IMR-90 (cell line): ENCODE data around the gene RTBDN. TPM values are rescaled to one million over a fixed set of nuclear protein-coding genes. Genes with fewer than 3 reads are reported as not detected.
A peak's percentile ranks its signal among the peaks of the same experiment; 100 is the strongest.

ENCODE experiments used
- ATAC-seq: fragments of 200-7000 bp; cut with Tn5 transposase; 2 replicates; pipeline ENCODE4 v1.9.1; 2020; ENCODE audit warnings: low read depth, mild to moderate bottlenecking, moderate library complexity
- BruUV-seq: library from RNA; stranded (reverse); fragments of 400-500 nt; replicated peaks from 2 replicates; lab custom pipeline; 2021; lab: Mats Ljungman, UMichigan
- CTCF ChIA-PET: fragments of 300-600 bp; formaldehyde crosslinking; extraction: SDS; loops from one replicate; lab custom pipeline; 2021; ENCODE audit warnings: antibody characterized with exemption; lab: Yijun Ruan, JAX
- POLR2A ChIA-PET: fragments of 300-600 bp; sonication (Branson Sonifier 250); formaldehyde crosslinking; loops from one replicate; lab custom pipeline; 2022; ENCODE audit warnings: antibody characterized with exemption; ENCODE audit not compliant: unreplicated experiment; lab: Charles Lee
- DNase-seq: peaks from one replicate; pipeline ENCODE4 v3.0.0; 2013
- H2AFZ ChIP-seq: replicated peaks from 2 replicates; pipeline ENCODE3; 2013; ENCODE audit warnings: low read length, mild to moderate bottlenecking; ENCODE audit not compliant: poor library complexity
- H2AK5ac ChIP-seq: 2 replicates; pipeline ENCODE4 v1.6.1; 2013; ENCODE audit warnings: low read depth, low read length, inconsistent platforms
- H2AK9ac ChIP-seq: replicated peaks from 2 replicates; pipeline ENCODE3; 2013; ENCODE audit warnings: mild to moderate bottlenecking, low read depth, low read length, moderate library complexity; ENCODE audit not compliant: poor library complexity
- H2BK120ac ChIP-seq: 2 replicates; pipeline ENCODE4 v1.6.1; 2013; ENCODE audit warnings: low read depth, low read length, inconsistent platforms
- H2BK15ac ChIP-seq: 3 replicates; pipeline ENCODE4 v1.6.1; 2013; ENCODE audit warnings: low read depth, low read length, inconsistent platforms
- H2BK20ac ChIP-seq: 2 replicates; pipeline ENCODE4 v1.6.1; 2013; ENCODE audit warnings: low read depth, mild to moderate bottlenecking, inconsistent platforms, low read length, moderate library complexity
- H2BK5ac ChIP-seq: 2 replicates; pipeline ENCODE4 v1.6.1; 2013; ENCODE audit warnings: mild to moderate bottlenecking, low read depth, low read length, inconsistent platforms; ENCODE audit not compliant: poor library complexity, severe bottlenecking
- H3K14ac ChIP-seq: replicated peaks from 2 replicates; pipeline ENCODE4 v1.6.1; 2013; ENCODE audit warnings: low read depth, low read length, inconsistent platforms
- H3K18ac ChIP-seq: 2 replicates; pipeline ENCODE4 v1.6.1; 2013; ENCODE audit warnings: low read depth, low read length, control low read depth
- H3K23ac ChIP-seq: 2 replicates; pipeline ENCODE4 v1.6.1; 2013; ENCODE audit warnings: low read depth, low read length, inconsistent platforms
- H3K27ac ChIP-seq: 2 replicates; pipeline ENCODE4 v1.5.1; 2013; ENCODE audit warnings: mild to moderate bottlenecking, control low read depth, low read length; ENCODE audit not compliant: insufficient read depth
- H3K27me3 ChIP-seq: 2 replicates; pipeline ENCODE4 v1.6.1; 2013; ENCODE audit warnings: low read length; ENCODE audit not compliant: control insufficient read depth, insufficient read depth
- H3K36me3 ChIP-seq: 2 replicates; pipeline ENCODE4 v1.6.1; 2013; ENCODE audit warnings: low read length, mixed read lengths; ENCODE audit not compliant: control insufficient read depth, insufficient read depth
- H3K4ac ChIP-seq: 2 replicates; pipeline ENCODE4 v1.6.1; 2013; ENCODE audit warnings: low read depth, low read length, inconsistent platforms
- H3K4me1 ChIP-seq: 2 replicates; pipeline ENCODE4 v1.6.1; 2013; ENCODE audit warnings: low read length, mixed read lengths; ENCODE audit not compliant: control insufficient read depth, insufficient read depth
- H3K4me2 ChIP-seq: 2 replicates; pipeline ENCODE4 v1.6.1; 2013; ENCODE audit warnings: low read depth, mild to moderate bottlenecking, control low read depth, low read length, moderate library complexity
- H3K4me3 ChIP-seq: 2 replicates; pipeline ENCODE4 v1.5.1; 2013; ENCODE audit warnings: low read depth, mild to moderate bottlenecking, control low read depth, low read length, moderate library complexity; ENCODE audit not compliant: insufficient read depth
- H3K56ac ChIP-seq: 2 replicates; pipeline ENCODE4 v1.6.1; 2013; ENCODE audit warnings: low read length, inconsistent platforms; ENCODE audit not compliant: insufficient read depth; ENCODE audit errors: extremely low read depth
- H3K79me1 ChIP-seq, 2 experiments: 2 replicates each; pipeline ENCODE4 v1.6.1; 2013; ENCODE audit warnings: low read length in 2 of 2, inconsistent platforms in 1 of 2, low read depth in 1 of 2
- H3K9ac ChIP-seq: 2 replicates; pipeline ENCODE4 v1.6.1; 2013; ENCODE audit warnings: low read depth, low read length, control low read depth
- H3K9me1 ChIP-seq: 2 replicates; pipeline ENCODE4 v1.6.1; 2013; ENCODE audit warnings: low read length, inconsistent platforms; ENCODE audit not compliant: insufficient read depth
- H3K9me3 ChIP-seq: 2 replicates; pipeline ENCODE4 v1.6.1; 2013; ENCODE audit warnings: low read length; ENCODE audit not compliant: control insufficient read depth, insufficient read depth
- H4K20me1 ChIP-seq: 2 replicates; pipeline ENCODE4 v1.6.1; 2013; ENCODE audit warnings: low read length, inconsistent platforms; ENCODE audit not compliant: insufficient read depth
- H4K5ac ChIP-seq: 2 replicates; pipeline ENCODE4 v1.6.1; 2013; ENCODE audit warnings: mild to moderate bottlenecking, low read depth, low read length, control low read depth
- H4K8ac ChIP-seq, 2 experiments: 2 replicates each; pipeline ENCODE4 v1.6.1; 2013; ENCODE audit warnings: low read depth in 2 of 2, low read length in 2 of 2, control low read depth in 1 of 2, inconsistent platforms in 1 of 2
- H4K91ac ChIP-seq: 2 replicates; pipeline ENCODE4 v1.6.1; 2013; ENCODE audit warnings: low read depth, low read length, inconsistent platforms; ENCODE audit not compliant: insufficient read depth
- BHLHE40 ChIP-seq: fragments of 150-350 bp; IDR thresholded peaks from 2 replicates; pipeline ENCODE4 v1.6.1; 2016; ENCODE audit warnings: mild to moderate bottlenecking, low read depth, low read length
- CEBPB ChIP-seq: IDR thresholded peaks from 2 replicates; pipeline ENCODE4 v1.6.1; 2012; ENCODE audit warnings: low read depth, low read length, improper control_type of control experiment
- CHD1 ChIP-seq: IDR thresholded peaks from 2 replicates; pipeline ENCODE4 v1.6.1; 2012; ENCODE audit warnings: low read depth, low read length, improper control_type of control experiment
- FOS ChIP-seq: fragments of 150-350 bp; IDR thresholded peaks from 2 replicates; pipeline ENCODE4 v1.6.1; 2016; ENCODE audit warnings: low read depth, low read length
- MAFK ChIP-seq: IDR thresholded peaks from 2 replicates; pipeline ENCODE4 v1.6.1; 2012; ENCODE audit warnings: low read depth, low read length, improper control_type of control experiment
- MXI1 ChIP-seq: IDR thresholded peaks from 2 replicates; pipeline ENCODE4 v1.6.1; 2012; ENCODE audit warnings: low read depth, mild to moderate bottlenecking, low read length, moderate library complexity, borderline replicate concordance
- NFE2L2 ChIP-seq: fragments of 150-350 bp; IDR thresholded peaks from 2 replicates; pipeline ENCODE4 v1.6.1; 2016; ENCODE audit warnings: low read depth, mild to moderate bottlenecking, low read length
- POLR2A ChIP-seq: IDR thresholded peaks from 2 replicates; pipeline ENCODE4 v1.6.1; 2012; ENCODE audit warnings: mild to moderate bottlenecking, low read depth, low read length
- RAD21 ChIP-seq: IDR thresholded peaks from 2 replicates; pipeline ENCODE4 v1.6.1; 2012; ENCODE audit warnings: low read length, improper control_type of control experiment
- RCOR1 ChIP-seq: IDR thresholded peaks from 2 replicates; pipeline ENCODE4 v1.6.1; 2012; ENCODE audit warnings: mild to moderate bottlenecking, low read length, improper control_type of control experiment; ENCODE audit not compliant: insufficient replicate concordance
- RFX5 ChIP-seq: IDR thresholded peaks from 2 replicates; pipeline ENCODE4 v1.8.0; 2012; ENCODE audit warnings: low read depth, mild to moderate bottlenecking, low read length, moderate library complexity
- SMC3 ChIP-seq: fragments of 150-350 bp; IDR thresholded peaks from 2 replicates; pipeline ENCODE4 v1.6.1; 2016; ENCODE audit warnings: low read depth, mild to moderate bottlenecking, antibody characterized with exemption, low read length, moderate library complexity
- WGBS, 2 experiments: methylation state at CpG; one replicate each; pipeline versions ENCODE4 v1.1.5 to v1.1.7; 2013; ENCODE audit warnings: missing lambda C conversion rate in 2 of 2; ENCODE audit not compliant: insufficient read length in 1 of 2; ENCODE audit errors: extremely low coverage in 2 of 2; 5-methylcytosine and 5-hydroxymethylcytosine counted together
- dilution Hi-C: fragments of 300-500 bp; cut with HindIII; formaldehyde crosslinking; loops from one replicate; pipeline ENCODE4 v1.14.3; 2018; ENCODE audit warnings: low sequenced_read_pairs; ENCODE audit not compliant: unreplicated experiment
- in situ Hi-C: fragments of 300-500 bp; cut with MboI; formaldehyde crosslinking; loops from 3 replicates; pipeline ENCODE4 v1.14.3; 2019; ENCODE audit warnings: low sequenced_read_pairs, inconsistent platforms, mixed read lengths
- intact Hi-C: fragments of 100-400 bp; cut with micrococcal nuclease; formaldehyde crosslinking; loops from 2 replicates; pipeline ENCODE4 v1.10.0; 2022
- polyA plus RNA-seq, 3 experiments: library from polyadenylated mRNA; depleted of rRNA; stranded (reverse); fragments of >200 nt; gene quantifications; 2 replicates each; pipeline ENCODE4 v1.2.3, GENCODE V29; 2012; ENCODE audit warnings: low replicate concordance in 1 of 3
- total RNA-seq: library from RNA; depleted of rRNA; stranded (reverse); fragments of >200 nt; gene quantifications from 2 replicates; pipeline ENCODE4 v1.2.3, GENCODE V29; 2012
- TF ChIP-seq, protein P1 (sequence below): fragments of 150-350 bp; IDR thresholded peaks from 2 replicates; pipeline ENCODE4 v1.6.1; 2016; ENCODE audit warnings: low read depth, mild to moderate bottlenecking, low read length, moderate library complexity, borderline replicate concordance
- TF ChIP-seq, protein P2 (sequence below): conservative IDR thresholded peaks from 2 replicates; pipeline ENCODE4 v1.5.1; 2012; ENCODE audit warnings: mild to moderate bottlenecking, low read depth, low read length, improper control_type of control experiment

RTBDN gene
- total and polyA plus RNA-seq, 2 of the 4 experiments (the other 2 are of a cell fraction), result 0.07 TPM; not detected in 1

DNA sequence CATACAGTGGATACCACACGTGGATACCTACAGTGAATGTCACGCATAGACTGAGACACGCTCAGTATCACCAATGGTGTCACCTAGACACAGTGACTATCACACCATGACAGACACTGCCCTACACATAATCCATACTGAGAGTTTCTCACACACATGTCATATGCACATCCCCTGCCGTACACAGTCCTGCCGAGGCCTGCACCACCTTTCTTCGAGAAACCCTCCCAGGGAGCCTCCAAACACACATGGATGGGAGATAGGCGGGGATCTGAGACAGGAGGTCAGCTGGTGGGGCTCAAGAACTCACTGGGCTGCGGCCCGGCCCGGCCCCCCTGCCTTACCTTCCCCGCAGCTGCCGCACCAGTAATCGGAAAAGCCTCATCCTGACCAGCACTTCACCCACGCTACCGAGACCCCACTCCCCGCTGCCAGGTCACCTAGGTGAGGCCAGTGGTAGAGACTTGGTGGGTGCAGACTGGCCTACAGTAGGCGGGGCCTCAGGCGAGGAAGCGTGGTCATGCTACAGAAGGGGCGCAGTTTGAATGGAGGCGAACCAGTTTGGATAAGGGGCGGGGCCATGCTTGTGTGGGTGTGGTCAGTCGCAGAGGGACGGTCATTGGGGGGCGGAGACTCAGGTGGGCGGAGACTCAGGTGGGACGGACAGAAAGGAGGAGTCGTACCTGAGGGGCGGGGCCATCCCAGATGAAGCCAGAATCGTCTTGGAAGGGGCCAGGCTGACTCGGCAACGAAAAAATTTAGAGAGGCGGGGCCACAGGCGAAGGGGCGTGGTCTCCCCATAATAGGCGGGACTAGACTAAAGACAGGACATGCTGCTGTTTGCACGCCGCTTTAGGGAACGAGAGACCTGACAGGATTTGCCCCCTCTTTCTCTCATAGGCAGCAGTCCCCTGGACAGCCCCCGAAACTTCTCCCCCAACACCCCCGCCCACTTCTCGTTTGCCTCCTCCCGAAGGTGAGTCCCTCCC, 6.0 kb upstream of the RTBDN start:
- no peak overlapping the region for H3K56ac ChIP-seq
- no peaks in the 10 kb centered on the region; the same call in 1 of the 2 replicates for H3K9me3 ChIP-seq
- no peak overlapping the region for H3K27ac ChIP-seq
- H3K18ac ChIP-seq, result no peak overlapping the region
- intact Hi-C loops (no loop called here), in situ Hi-C loops (no loop called here), dilution Hi-C loops (no loop called here)
- H3K9me1 ChIP-seq, result peaks cover 8% of the 10 kb centered on the region; the same call in 1 of the 2 replicates
- H3K79me1 ChIP-seq, result no peaks in the 10 kb centered on the region
- no peaks in the 10 kb centered on the region for H3K36me3 ChIP-seq
- peak overlapping the region; percentile 35 for H3K4me2 ChIP-seq
- no peak overlapping the region for H2AK9ac ChIP-seq
- POLR2A ChIA-PET, result no interaction called here
- 19% methylated on average over 11 of the region's 43 CpGs; no CpG with 5 or more reads in 1 of the 2 experiments for WGBS, 2 experiments
- no peak overlapping the region for H3K4ac ChIP-seq
- no TSS peak for BruUV-seq
- 0 out of 2 replicates have a peak, but pooled peaks cover 8% of the 10 kb centered on the region for H4K20me1 ChIP-seq
- H4K91ac ChIP-seq, result no peak overlapping the region
- H2BK15ac ChIP-seq, result no peak overlapping the region
- no peak overlapping the region for H4K8ac ChIP-seq
- peaks cover 4% of the 10 kb centered on the region; the same call in 1 of the 2 replicates for H3K4me1 ChIP-seq
- no peak overlapping the region for H2BK20ac ChIP-seq
- peak overlapping the region; percentile 7; the same call in 1 of the 2 replicates for H3K4me3 ChIP-seq
- H2AK5ac ChIP-seq, result no peak overlapping the region
- H2AFZ ChIP-seq, result peak overlapping the region; percentile 88
- no peak overlapping the region for H3K23ac ChIP-seq
- H3K27me3 ChIP-seq, result peaks cover 56% of the 10 kb centered on the region
- no peak overlapping the region for H3K14ac ChIP-seq
- H4K5ac ChIP-seq, result no peak overlapping the region
- no peak overlapping the region for H2BK5ac ChIP-seq
- ATAC-seq (peak; percentile 71), DNase-seq (peak; percentile 63)
- CTCF ChIA-PET, result no interaction called here
- H3K9ac ChIP-seq, result no peak overlapping the region
- H2BK120ac ChIP-seq, result no peak overlapping the region
- no peak for TF ChIP-seq BHLHE40
- TF ChIP-seq CEBPB, result no peak
- TF ChIP-seq POLR2A, result no peak
- TF ChIP-seq CHD1, result no peak
- no peak for TF ChIP-seq RFX5
- no peak for TF ChIP-seq SMC3
- TF ChIP-seq, protein P1, sequence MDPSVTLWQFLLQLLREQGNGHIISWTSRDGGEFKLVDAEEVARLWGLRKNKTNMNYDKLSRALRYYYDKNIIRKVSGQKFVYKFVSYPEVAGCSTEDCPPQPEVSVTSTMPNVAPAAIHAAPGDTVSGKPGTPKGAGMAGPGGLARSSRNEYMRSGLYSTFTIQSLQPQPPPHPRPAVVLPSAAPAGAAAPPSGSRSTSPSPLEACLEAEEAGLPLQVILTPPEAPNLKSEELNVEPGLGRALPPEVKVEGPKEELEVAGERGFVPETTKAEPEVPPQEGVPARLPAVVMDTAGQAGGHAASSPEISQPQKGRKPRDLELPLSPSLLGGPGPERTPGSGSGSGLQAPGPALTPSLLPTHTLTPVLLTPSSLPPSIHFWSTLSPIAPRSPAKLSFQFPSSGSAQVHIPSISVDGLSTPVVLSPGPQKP, result no peak
- no peak for TF ChIP-seq FOS
- no peak for TF ChIP-seq MAFK
- TF ChIP-seq NFE2L2, result no peak
- TF ChIP-seq RAD21, result no peak
- no peak for TF ChIP-seq RCOR1
- TF ChIP-seq MXI1, result no peak
- TF ChIP-seq, protein P2, sequence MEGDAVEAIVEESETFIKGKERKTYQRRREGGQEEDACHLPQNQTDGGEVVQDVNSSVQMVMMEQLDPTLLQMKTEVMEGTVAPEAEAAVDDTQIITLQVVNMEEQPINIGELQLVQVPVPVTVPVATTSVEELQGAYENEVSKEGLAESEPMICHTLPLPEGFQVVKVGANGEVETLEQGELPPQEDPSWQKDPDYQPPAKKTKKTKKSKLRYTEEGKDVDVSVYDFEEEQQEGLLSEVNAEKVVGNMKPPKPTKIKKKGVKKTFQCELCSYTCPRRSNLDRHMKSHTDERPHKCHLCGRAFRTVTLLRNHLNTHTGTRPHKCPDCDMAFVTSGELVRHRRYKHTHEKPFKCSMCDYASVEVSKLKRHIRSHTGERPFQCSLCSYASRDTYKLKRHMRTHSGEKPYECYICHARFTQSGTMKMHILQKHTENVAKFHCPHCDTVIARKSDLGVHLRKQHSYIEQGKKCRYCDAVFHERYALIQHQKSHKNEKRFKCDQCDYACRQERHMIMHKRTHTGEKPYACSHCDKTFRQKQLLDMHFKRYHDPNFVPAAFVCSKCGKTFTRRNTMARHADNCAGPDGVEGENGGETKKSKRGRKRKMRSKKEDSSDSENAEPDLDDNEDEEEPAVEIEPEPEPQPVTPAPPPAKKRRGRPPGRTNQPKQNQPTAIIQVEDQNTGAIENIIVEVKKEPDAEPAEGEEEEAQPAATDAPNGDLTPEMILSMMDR, result no peak
